GM19035 (cell line): Measurements from ENCODE around the gene CCDC158.
"Not testable (repeated sequence)": the region's sequence is repeated elsewhere in the genome, so short reads cannot be mapped to it uniquely, and the experiment has no call there.

Experiments used
- ATAC-seq: cut with Tn5 transposase; IDR thresholded peaks from one replicate; pipeline ENCODE4 v1.9.1; 2021; ENCODE audit not compliant: unreplicated experiment

Gene CCDC158

DNA sequence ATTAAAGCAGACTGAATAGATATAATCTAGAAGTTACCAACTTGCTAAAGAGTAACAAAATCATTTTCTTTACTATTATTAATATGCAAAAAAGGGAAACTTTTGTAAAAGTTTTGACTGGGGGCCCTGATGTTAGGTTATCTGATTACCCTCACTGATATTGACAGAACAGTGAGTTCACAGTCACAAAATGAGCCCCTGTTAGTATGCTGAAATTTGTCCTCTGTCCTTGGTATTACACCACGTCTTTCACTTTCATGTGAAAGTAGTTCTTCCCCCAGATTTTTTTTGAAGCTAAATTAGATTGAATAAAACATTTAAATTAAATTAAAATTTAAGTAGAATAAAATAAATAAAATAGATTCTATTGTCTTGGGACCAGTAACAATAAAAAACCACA is 108.5 kb downstream of the CCDC158 start:
- ATAC-seq = no peak

DNA sequence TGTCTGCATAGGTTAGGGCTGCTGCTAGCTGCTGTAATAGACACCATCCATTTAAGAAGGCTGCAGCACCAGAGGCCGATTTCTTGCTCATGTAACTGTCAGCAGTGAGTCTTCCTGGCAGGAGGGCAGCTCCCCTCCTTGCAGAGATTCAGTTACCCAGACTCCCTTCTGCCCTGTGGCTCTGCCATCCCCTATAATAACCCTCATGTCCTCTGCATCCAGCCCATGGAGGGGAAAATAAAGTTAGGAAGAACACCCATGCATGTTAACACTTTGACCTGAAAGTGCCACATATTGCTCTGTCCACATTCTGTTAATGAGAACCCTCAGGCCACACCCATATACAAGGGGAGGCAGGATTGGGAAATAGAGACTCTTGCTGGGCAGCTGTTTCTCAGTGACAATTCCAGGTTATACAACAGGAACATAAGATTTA is 109.0 kb downstream of the CCDC158 start:
- ATAC-seq = no peak

DNA sequence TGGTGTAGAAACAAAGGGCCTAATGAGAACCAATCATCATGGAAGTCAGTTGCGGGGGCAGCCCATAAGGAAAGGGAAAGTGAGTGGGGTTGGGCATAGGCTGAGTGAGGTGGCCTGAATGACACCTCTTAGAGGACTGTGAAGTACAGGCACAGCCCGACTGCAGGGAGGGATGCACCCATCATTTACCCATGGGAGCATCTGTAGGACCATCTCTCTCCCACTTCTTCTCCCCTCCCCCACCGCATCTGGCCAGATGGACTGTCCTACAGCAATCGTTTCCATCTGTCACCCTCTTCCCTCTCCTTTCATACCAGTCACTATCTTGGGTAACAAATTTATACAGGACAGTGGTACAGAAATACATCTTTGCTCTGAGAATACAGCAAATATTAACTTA is 110.3 kb downstream of the CCDC158 start:
- no peak for ATAC-seq

DNA sequence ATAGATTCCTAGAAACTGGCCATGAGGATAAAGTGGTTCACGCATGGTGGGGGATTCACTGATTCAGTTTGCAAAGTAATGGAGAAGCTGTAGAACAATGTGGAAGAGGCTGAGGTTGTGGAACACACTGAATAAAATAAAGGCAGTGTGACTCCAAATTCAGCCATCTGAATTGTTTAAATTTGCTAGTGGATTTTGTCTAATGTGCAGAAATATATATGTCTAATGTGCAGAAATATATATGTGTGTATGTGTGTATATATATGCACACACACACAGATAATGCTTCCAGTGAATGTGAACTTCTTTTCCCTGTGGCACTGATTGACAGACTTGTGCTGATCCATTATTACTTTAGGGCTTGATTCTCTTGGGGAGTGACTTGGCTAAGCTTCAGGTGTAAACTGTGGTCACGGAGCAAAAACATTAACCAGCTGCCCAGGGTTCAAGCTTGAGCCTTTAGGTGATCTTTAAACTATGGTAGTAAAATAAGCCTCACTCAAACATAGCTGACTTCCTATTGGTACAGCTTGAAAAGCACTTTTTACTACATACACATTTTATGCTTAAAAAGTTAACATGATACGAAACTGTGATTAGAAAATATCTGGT is 110.9 kb downstream of the CCDC158 start:
- ATAC-seq = no peak

DNA sequence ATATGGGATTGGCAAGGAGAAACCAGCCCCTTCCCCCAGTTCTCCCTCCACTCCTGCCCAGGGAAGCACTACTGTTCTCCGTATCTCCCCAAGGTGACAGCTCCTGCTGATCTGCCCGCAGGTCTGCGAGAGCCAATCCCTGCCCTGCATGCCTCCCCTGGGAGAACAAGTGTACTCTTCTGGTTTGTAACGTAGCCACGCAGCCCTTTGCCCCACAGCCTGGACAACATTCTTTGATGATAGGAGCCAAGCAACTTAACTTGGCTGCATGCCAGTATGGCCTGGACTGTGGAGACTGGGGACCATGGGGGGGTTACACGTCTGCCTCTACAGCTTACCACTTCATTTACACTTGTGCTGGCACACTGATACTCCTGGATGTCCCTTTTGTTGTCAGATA is 112.4 kb downstream of the CCDC158 start:
- ATAC-seq = no peak

DNA sequence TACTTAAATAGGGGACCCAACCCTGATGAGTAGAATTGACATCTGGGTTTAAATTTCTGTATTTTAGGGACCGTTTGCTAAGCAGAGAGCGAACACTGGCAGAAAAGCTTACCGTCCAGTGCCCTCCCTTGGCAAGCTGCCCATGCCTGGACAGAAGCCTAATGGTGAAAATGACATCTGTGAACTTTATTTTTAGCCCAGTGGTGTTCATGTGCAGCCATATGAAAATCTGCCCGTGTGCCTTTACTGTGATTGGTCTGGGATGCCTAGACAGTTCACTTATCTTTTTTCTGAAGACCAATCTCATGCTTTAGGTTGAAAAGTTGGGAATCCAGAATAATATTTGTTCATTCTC is 113.3 kb downstream of the CCDC158 start:
- ATAC-seq = no peak

DNA sequence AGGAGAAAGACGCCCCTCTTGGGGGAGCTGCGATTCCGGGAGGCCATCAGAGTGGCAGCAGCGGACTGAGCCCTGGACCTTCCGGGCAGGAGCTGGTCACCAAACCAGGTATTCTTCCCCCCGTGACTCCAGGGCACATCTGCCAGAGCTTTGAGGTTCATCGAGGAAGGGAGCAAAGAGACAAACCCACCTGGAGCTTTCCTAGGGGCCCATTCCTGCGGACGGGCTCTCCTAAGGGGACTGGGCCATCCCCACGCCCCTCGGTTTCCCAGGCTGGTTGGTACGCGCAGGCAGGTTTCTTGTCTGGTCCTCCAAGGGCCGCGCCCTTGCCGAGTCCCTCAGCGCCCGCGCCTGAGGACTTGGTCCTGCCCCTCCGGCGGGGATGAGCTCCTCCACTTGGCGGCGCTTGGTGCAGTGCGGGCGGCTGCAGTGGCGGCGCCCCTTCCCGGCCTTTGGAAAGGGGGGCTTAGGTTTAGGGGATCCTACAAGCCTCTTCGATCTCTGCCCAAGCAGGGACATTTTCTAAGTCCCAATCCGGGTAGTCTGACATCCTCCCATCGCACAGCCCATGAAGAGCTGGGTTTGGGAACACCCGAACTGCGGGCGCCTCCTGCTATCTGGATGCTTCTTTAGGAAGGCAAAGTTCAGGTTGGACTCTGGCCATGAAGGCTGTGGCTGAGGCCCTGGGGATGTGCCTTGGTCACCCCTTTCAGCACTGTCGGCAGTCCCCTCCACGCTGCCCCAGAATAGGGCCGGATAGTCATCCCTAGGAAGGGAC is 113.9 kb downstream of the CCDC158 start:
- peak; percentile 42 for ATAC-seq

DNA sequence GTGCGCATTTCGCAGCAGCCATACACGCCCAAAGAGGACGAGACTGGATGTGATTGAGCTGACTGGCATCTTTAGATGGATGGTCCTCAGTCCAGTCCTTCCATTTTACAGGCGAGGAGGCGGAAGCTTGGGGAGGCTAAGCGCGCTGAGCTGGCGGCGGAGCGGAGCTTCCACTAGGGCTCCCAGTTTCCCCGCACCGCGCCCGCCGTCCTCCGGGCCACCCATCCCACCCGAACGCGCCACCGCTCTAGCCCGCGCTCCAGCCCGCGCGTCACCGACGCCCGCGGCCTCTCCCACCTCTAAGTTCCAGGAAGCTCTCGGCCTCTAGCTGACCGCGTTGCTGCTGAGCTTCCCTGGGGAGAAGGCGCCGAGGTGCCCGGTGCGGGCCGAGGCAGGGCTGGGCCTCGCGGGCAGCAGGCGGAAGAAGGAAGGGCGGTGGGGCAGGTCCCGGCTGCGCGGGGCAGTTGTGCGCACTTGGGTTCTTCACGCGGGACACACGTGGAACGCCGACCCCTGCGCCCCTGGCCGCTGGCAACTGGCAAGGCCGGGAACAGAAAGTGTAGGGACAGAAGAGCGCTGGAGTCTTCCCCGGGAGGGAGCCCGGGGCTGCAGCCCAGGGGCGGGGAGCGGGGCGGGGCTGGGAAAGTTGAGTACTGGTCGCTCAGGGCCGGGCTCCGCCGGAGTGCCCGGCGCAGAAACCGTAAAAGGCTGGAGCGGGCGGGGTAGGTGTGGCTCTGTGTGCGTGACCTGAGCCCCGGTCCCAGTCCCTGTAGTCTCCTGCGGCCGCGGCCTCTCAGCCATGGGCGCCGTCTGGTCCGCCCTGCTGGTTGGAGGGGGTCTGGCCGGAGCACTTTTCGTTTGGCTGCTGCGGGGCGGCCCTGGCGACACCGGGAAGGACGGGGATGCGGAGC is 114.7 kb downstream of the CCDC158 start, which contains the start of gene STBD1:
STBD1 (plus strand) TSS at position 763 of the 911 bp plus-strand sequence; CDS start at position 800, 37 bp downstream.
- ATAC-seq = peak; percentile 41

DNA sequence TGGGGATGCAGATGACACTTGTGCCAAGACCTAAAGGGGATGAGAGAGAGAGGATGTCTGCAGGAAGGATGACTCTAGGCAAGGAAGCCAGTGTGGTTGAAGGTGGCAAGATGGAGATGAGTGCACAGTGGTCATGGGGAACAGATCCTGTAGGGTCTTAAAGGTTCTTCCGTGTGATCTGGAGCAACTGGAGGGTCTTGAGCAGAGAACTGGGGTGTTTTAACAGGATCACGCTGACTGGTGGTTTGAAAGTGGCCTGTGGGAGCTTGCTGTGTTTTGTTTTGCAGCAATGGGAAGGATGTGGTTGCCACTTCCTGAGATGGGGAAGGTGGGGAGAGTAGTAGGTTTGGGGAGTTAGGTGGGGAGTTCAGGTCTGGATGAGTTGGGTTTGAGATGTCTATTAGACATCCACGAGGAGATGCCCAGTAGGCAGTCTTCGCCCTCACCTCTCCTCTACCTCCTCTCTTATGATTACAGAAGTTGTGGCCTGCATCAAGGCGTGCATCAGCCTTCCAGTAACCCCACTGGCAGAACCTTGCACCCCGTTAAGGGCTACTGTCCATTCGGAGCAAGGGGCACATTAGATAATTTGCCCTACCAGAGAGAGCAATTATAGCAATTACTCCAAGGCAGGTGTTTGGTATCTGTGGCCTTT is 115.8 kb downstream of the CCDC158 start:
- ATAC-seq = no peak

DNA sequence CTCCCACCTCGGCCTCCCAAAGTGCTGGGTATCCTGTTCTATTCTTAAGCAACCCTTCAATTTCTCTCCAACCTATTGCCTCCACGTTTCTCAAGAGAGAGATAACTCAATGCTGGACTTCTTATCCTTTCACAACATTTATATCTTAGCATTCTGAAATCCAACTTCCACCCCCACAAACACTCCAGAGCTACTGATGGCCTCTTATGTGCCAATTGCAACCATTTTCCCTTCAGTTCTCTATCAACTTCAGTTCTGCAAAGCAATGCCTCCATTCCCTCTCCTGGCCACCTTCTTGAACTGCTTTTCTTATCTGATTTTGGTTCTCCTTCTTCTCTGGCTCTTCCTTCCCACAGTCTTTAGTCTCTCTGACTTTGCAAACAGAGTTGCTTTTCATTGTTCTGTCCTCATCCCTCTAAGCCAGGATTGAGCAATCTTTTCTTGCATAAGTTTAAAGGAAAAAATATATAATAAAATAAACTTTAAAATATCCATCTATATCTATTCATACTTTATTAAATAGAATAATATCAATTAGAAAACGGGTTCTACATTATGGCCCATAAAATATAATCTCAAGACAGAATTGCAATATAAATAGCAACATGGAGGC is 118.0 kb downstream of the CCDC158 start:
- no peak for ATAC-seq

DNA sequence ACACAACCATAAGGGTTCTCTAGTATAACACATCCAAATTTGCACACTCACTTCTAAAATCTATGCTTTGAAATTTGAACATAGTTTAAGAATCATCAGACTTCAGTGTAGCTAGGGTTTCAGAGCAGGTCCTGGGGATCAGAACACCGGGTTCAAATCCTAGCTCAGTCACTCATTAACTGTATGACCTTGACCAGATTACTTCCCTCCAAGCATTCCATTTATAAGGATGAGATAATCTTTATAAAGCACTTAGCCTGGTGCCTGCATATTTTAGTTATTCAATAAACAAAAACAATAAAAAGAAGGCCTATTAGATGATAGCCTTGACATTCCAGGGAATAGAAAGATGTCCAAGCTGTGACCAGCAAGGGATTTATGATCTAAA is 119.2 kb downstream of the CCDC158 start:
- ATAC-seq = no peak

DNA sequence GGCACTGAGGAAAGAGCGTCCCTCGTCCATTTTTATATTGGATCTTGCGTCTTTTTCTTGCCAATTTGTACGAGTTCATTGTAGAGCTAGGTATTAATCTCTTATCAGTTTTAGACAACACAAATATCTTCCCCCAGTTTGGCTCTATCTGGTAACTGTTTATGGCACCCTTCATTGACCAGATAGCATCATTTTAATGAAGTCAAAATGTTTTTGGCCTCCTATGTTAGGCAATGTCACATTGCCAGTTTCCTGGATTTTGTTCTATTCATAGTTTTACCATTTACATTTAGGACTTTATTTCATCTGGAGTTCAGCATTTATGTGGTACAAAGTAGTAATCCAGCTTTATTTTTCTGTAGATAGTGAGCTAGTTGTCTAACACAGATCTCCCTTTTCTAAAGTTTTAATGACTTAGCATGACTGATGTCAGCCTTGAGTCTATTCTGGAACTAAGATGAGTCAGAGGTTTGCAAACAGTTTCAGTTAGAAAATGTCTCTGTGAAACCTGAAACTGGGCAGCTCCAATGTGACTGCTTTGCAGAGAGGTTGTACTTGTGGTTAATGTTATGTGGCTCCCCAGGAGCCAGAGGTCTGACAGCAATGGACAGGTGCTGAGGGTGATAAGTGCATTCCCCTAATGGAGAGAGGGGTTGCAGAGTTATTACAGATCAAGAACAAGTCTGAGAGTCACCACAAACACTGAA is 119.7 kb downstream of the CCDC158 start:
- ATAC-seq = peak; percentile 97

DNA sequence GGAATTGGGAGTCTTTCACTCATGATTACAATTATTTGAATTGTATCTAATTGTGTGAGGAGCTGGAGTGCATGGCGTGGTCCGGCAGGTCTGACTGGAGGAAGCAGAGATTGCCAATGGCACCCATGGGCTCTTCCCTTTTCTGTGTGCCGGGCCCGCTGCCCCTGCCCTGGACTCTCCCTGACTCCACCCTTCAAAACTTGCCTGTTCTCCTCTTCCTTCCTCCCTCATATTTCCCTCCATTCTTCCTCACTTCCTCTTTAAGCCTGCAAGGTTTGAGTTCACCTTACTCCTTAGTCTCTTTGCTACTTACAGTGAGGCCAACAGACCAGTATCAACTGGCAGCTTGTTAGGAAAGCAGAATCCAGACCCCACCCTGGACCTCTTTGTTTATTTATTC is 120.9 kb downstream of the CCDC158 start:
- no peak for ATAC-seq

DNA sequence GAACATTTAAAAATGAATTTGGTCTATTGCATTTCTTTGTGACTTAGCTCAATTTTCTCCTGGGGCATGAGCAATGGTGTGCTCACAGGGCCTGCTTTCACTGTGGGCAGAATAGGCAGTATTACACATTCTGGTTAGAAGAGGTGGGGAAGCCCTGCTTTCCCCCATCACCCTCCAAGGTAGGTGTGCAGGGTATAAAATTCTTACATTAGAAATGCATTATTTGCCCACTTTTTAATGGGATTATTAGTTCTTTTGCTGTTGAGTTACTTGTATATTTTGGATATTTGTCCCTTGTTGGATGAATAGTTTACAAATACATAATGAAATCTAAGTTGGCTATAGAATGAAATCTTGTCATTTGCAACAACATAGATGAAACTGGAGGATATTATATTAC is 122.7 kb downstream of the CCDC158 start:
- no peak for ATAC-seq

DNA sequence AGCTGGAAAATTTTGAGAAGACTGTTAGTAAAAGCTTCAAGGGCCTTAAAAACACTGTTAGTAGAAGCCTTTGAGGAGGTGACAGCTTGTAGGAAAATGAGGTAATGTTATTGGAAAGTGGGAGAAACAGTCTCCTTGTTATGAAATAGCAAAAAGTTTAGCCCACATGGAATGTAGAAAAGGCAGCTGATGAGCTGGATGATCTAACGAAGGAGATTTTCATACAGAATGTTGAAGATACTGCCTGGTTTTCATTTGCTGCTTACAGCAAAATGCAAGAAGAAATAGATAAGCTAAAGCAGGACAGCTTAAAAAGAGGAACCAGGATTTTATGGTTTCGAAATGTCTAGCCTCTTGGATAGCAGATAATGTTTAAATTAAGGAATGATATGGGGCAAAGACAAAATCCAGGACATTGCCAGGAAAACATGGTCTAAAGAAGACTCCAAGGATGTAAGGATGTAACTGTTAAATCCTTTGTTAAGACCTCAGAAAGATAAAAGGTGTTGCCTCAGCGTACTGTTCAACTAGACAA is 124.6 kb downstream of the CCDC158 start:
- no peak for ATAC-seq

DNA sequence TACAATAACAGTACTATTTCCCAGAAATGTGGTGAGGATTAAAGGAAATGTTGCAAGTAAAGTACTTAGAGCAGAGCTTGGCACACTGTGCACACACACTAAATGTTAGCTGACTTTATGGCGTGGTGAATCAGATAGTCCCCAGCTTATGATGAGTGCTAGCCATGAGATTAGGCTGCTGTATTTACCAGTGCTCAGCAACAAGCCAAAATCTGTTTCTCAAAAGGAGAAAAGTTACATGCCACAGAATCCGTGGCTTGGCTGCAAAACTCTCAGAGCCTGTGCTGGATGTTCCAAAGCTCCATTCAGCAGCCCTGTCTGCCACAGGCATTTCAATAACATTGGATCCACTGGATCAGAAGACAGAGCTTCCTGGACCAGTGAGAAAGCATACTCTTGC is 127.2 kb downstream of the CCDC158 start:
- no peak for ATAC-seq

DNA sequence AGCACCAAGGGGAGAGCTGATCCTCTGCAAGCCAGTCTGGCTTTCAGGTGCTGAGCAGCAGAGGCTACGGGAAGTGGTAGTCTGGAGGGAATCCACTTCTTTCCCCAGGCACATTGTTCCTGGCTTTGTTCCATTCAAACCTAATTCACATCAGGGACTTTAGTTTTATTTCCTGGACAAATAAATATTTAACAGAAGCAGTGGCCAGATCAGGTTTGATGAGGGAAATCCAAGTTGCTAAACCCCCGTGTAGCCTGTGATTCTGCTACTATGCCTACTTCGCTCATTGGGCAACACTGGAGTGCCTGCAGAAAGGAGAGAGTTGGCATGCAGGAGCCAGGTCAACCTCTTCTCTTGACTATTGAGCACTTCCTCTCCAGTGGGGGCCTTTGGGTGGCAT is 128.2 kb downstream of the CCDC158 start:
- no peak for ATAC-seq

DNA sequence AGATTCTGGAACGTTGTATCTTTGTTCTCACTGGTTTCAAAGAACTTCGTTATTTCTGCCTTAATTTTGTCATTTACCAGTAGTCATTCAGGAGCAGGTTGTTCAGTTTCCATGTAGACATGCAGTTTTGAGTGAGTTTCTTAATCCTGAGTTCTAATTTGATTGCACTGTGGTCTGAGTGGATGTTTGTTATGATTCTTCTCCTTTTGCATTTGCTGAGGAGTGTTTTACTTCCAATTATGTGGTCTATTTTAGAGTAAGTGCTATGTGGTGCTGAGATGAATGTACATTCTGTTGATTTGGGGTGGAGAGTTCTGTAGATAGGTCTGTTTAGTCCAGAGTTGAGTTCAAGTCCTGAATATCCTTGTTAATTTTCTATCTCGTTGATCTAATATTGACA is 133.1 kb downstream of the CCDC158 start:
- ATAC-seq = not testable (repeated sequence)

DNA sequence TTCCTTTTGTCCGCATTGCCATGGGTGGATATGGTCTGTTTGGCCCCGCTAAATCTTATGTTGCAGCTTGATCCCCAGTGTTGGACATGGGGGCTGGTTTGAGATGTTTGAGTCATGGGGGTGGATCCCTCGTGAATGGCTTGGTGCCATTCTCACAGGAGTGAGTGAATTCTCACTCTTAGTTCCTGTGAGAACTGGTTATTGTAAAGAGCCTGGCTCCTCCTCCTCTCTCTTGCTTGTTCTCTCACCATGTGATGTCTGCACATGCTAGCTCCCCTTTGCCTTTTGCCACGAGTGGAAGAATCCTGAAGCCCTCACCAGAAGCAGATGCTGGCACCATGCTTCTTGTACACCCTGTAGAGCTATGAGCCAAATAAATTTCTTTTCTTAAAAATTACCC is 137.0 kb downstream of the CCDC158 start:
- no peak for ATAC-seq
